ENCODE measurements around the gene STIL. TPM values are rescaled to one million over a fixed set of nuclear protein-coding genes. Genes with fewer than 3 reads are reported as not detected.

STIL gene
- polyA plus RNA-seq, 2 of the 4 experiments (the other 2 are of a cell fraction): 10.1 to 21.7 TPM

- Histone ChIP-seq H3K9me3 (no peaks in the 10 kb centered on the region), H3K4me1 (peaks cover 8% of the 10 kb centered on the region; the same call in 1 of the 3 replicates), H3K4me2 (no peak overlapping the region), H3K27ac (no peak overlapping the region), H3K4me3 (no peak overlapping the region)
- 63% methylated on average over 6 of the region's 7 CpGs for WGBS (ENCODE audit: missing lambda C conversion rate)
- ChIA-PET CTCF (interaction anchor here (0.6 kb wide), 1 partner anchor 96 kb away, joined by 3 read pairs; no protein-coding TSS in a partner anchor), POLR2A (interaction anchor here (1.0 kb wide), 1 partner anchor 48 kb away, joined by 3 read pairs; no protein-coding TSS in a partner anchor)
- TF ChIP-seq HOXA7 (CRISPR knock-in tag; IDR thresholded peaks at IDR 0.05): no peak
- no peak for TF ChIP-seq RNF2 (IDR thresholded peaks at IDR 0.05; ENCODE audit: borderline replicate concordance, low read depth)
- TF ChIP-seq GATA3 (IDR thresholded peaks at IDR 0.05; ENCODE audit: borderline replicate concordance): no peak
- no peak for TF ChIP-seq HOXB13 (CRISPR knock-in tag; IDR thresholded peaks at IDR 0.05; ENCODE audit: low read depth)
- TF ChIP-seq ZFP36 (IDR thresholded peaks at IDR 0.05; ENCODE audit: borderline replicate concordance, partially characterized antibody): no peak
- TF ChIP-seq RFX5 (IDR thresholded peaks at IDR 0.05): no peak
- no peak for TF ChIP-seq CTCF (IDR thresholded peaks at IDR 0.05)
- no peak for TF ChIP-seq NPAS2 (CRISPR knock-in tag; IDR thresholded peaks at IDR 0.05; ENCODE audit: borderline replicate concordance)
- TF ChIP-seq CEBPB (IDR thresholded peaks at IDR 0.05): no peak
- TF ChIP-seq MAFK (IDR thresholded peaks at IDR 0.05; ENCODE audit: partially characterized antibody): no peak
- TF ChIP-seq ZC3H11A (IDR thresholded peaks at IDR 0.05): no peak
- ATAC-seq (no peak), DNase-seq (ENCODE audit: low read depth in 1 of 2, low spot score in 1 of 2) (no peak), FAIRE-seq (no peak)
These were observed 86.4 kb downstream of the STIL start for GRCh38 chr1:47227341-47228232.

GRCh38 chr1:47226839-47227215 is 87.1 kb downstream of the STIL start:
- TF ChIP-seq EP300 (IDR thresholded peaks at IDR 0.05): no peak
- TF ChIP-seq FOSL2 (IDR thresholded peaks at IDR 0.05): no peak
- no peak for TF ChIP-seq FOSL2 (CRISPR knock-in tag; IDR thresholded peaks at IDR 0.05)
- TF ChIP-seq USF2 (IDR thresholded peaks at IDR 0.05): no peak
- TF ChIP-seq ZSCAN20 (CRISPR knock-in tag; IDR thresholded peaks at IDR 0.05): no peak
- no peak for TF ChIP-seq HOXB13 (CRISPR knock-in tag; IDR thresholded peaks at IDR 0.05; ENCODE audit: low read depth)
- no peak for TF ChIP-seq RFX5 (IDR thresholded peaks at IDR 0.05)
- TF ChIP-seq ELK1 (IDR thresholded peaks at IDR 0.05; ENCODE audit: low read depth, low read length): no peak
- TF ChIP-seq NPAS2 (CRISPR knock-in tag; IDR thresholded peaks at IDR 0.05; ENCODE audit: borderline replicate concordance): no peak
- DNase-seq (ENCODE audit: low read depth in 1 of 2, low spot score in 1 of 2): no peak
- no peak for ATAC-seq
- ChIA-PET CTCF (no interaction called here), POLR2A (no interaction called here)
- H3K4me2 ChIP-seq: no peak overlapping the region
- no peak for FAIRE-seq
- peaks cover 7% of the 10 kb centered on the region; the same call in 1 of the 3 replicates for H3K4me1 ChIP-seq
- WGBS (ENCODE audit: missing lambda C conversion rate): 76% methylated on average over 4 of the region's 4 CpGs
- H3K4me3 ChIP-seq: no peak overlapping the region
- no peak overlapping the region for H3K27ac ChIP-seq
- no peaks in the 10 kb centered on the region for H3K9me3 ChIP-seq

Measured in A549 (cell line).